Ramos (cell line): ENCODE results near the gene STXBP1.

ENCODE experiments used
- in situ Hi-C: fragments of 300-500 bp; cut with MboI; formaldehyde crosslinking; loops from one replicate; pipeline ENCODE4 v1.14.3; 2022; ENCODE audit warnings: low sequenced_read_pairs; ENCODE audit not compliant: unreplicated experiment

Gene STXBP1

GRCh38 chr9:127726871-127727270 lies 114.8 kb downstream of the STXBP1 start:
- in situ Hi-C loops: no loop called here

- in situ Hi-C loops: no loop called here
These were observed 116.7 kb downstream of the STXBP1 start for GRCh38 chr9:127728808-127729207.

- in situ Hi-C loops: loop anchor here (5.0 to 10.0 kb wide), 2 partner anchors 135 to 227 kb away; no protein-coding TSS in a partner anchor
These were observed 117.6 kb downstream of the STXBP1 start for GRCh38 chr9:127729522-127730256.

GRCh38 chr9:127730262-127730661 lies 118.2 kb downstream of the STXBP1 start:
- in situ Hi-C loops: loop anchor here (5.0 to 10.0 kb wide), 2 partner anchors 135 to 228 kb away; no protein-coding TSS in a partner anchor

GRCh38 chr9:127730799-127731410 lies 118.8 kb downstream of the STXBP1 start:
- in situ Hi-C loops: loop anchor here (5.0 to 10.0 kb wide), 2 partner anchors 134 to 229 kb away; no protein-coding TSS in a partner anchor

GRCh38 chr9:127731938-127732337 lies 119.9 kb downstream of the STXBP1 start:
- in situ Hi-C loops: loop anchor here (5.0 to 10.0 kb wide), 2 partner anchors 133 to 230 kb away; no protein-coding TSS in a partner anchor

- in situ Hi-C loops: loop anchor here (5.0 to 10.0 kb wide), 2 partner anchors 132 to 230 kb away; no protein-coding TSS in a partner anchor
These were observed 120.4 kb downstream of the STXBP1 start for GRCh38 chr9:127732444-127732843.

- in situ Hi-C loops: loop anchor here (5.0 to 10.0 kb wide), 2 partner anchors 131 to 231 kb away; no protein-coding TSS in a partner anchor
These were observed 121.5 kb downstream of the STXBP1 start for GRCh38 chr9:127733614-127734013.

- in situ Hi-C loops: loop anchor here (5.0 to 10.0 kb wide), 2 partner anchors 131 to 232 kb away; no protein-coding TSS in a partner anchor
These were observed 122.2 kb downstream of the STXBP1 start for GRCh38 chr9:127734247-127734746.

- in situ Hi-C loops: loop anchor here (5.0 to 10.0 kb wide), 2 partner anchors 130 to 233 kb away; no protein-coding TSS in a partner anchor
These were observed 122.9 kb downstream of the STXBP1 start, which contains the start of gene TOR2A for GRCh38 chr9:127734747-127735529. TSS of gene TOR2A (minus strand) at chr9:127735294. CDS start at chr9:127735270, 24 bp downstream.

GRCh38 chr9:127735530-127736185 lies 123.6 kb downstream of the STXBP1 start:
- in situ Hi-C loops: loop anchor here (10.0 kb wide), 1 partner anchor 129 kb away; no protein-coding TSS in a partner anchor

- in situ Hi-C loops: loop anchor here (10.0 kb wide), 1 partner anchor 126 kb away; no protein-coding TSS in a partner anchor
These were observed 126.6 kb downstream of the STXBP1 start for GRCh38 chr9:127738666-127739065.

GRCh38 chr9:127739614-127740330 lies 127.7 kb downstream of the STXBP1 start:
- in situ Hi-C loops: loop anchor here (10.0 kb wide), 1 partner anchor 125 kb away; no protein-coding TSS in a partner anchor

- in situ Hi-C loops: no loop called here
These were observed 129.9 kb downstream of the STXBP1 start for GRCh38 chr9:127741831-127742434.
